Eye (tissue), 1 donor: ENCODE measurements around the gene CFAP70.
A peak's percentile ranks its signal among the peaks of the same experiment; 100 is the strongest.
"Not testable (repeated sequence)": the region's sequence is repeated elsewhere in the genome, so short reads cannot be mapped to it uniquely, and the experiment has no call there.

Source experiments
- DNase-seq: peaks from one replicate; pipeline ENCODE4 v3.0.0-alpha.2; 2015

CFAP70 gene

DNA sequence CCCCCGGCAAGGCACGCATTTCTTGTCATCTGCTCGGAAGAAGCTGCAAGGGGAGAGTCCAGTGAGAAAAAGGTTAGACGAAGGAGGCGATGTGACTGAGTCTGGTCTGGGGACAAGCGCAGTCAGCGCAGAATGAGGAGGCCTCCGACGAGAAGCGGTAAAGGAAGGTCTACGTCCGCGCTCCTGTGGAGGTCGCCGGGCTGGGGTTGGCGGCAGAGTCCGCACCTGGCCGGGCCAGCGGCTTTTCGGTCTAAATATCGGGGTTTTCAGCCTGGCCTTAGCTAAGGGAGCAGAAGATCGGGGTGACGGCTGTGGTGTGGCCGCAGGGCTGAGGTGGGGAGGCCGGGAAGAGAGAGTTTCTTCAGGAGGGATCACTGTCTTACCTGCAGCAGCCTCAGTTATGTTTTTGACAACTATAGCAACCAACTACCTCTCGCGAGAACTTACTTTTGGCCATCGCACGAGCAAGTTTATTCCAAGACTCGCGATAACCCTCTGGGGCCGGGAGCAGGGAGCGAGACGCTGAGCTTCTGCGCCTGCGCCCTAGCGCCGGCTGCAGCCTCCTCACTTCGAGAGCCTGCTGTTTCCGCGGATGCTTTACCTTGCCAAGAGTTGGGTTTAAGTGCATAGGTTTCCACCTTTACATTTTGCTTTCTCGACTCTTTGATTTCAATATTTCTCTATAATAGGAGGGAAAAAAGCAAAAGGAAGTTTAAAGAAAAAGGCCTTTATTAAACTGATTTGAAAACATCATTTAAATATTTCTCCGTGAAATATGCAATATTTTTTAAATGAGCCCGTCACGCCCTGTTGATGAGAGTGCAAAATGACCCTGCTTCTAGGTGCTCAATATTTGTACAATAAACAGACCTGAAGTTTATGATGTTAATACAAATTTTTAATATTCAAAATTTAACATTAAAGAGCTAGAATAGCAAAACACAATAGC is at the start of gene CFAP70:
TSS of gene CFAP70 (minus strand) at position 534 of the 949 bp plus-strand sequence. CDS start 4,068 bp downstream, outside the sequence.
- peak; percentile 98 for DNase-seq

DNA sequence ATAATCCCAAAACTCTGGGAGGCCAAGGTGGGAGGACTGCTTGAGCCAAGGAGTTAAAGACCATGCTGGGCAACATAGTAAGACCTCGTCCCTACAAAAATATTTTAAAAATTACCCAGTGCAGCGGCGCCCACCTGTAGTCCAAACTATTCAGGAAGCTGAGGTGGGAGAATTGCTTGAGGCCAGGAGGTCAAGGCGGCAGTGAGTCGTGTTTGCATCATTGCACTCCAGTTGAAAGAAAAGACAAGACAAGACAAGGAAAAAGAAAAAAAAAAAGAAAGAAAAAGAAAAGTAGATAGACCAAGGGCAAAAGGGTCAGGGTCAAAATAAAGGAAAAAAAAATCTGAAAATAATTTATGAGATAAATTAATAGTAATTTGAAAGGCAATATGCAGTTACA is 49.4 kb upstream of the CFAP70 start:
- DNase-seq: no peak

DNA sequence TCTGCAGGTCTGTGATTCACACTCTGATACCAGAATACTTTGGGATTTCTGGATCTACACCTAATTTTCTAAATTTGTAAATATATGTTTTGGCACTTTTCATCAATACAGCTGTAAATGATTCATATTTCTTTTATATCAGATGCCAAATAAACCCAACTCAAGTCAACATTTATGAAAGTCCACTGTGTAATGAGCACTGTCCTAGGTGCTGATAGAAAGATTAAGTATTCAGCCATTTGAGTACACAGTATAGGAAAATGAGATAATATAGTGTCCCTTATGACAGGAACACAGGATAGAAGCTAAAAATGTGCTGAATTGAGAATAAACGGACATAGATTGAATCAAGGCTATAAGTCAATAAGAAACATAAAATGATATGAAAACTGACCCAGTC is 48.8 kb upstream of the CFAP70 start:
- no peak for DNase-seq

DNA sequence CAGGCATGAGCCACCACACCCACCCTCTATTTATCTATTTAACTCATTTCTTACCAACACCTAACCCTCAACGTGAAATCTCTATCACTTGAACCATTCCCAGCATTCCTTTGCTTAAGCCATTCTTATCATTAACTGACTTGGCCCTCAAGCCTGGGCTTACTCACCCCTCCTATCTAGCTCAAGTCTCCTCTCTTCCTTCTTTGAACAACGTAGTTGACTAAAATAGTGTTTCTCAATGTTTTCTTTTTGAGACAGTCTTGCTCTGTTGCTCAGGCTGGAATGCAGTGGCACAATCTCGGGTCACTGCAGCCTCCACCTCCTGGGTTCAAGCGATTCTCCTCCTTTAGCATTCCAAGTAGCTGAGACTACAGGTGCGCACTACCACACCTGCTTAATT is 48.2 kb upstream of the CFAP70 start:
- no peak for DNase-seq

DNA sequence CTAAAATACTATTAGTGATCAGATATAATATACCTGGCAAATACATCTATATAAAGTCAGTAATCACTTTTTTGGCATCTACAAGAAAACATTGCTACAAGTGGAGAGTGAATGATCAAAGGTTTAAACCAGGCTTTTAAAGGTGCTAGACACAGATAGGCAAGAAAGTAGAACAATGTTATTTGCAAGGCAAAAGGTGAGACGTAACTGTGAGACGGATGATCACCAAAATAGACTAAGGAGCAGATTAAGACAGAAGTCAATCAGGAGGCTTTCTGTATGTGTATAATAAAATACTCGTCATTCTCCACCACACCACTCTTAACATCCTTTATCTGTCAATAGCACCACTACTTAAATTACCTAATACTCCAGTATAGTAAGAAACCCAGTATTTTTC is 46.9 kb upstream of the CFAP70 start:
- DNase-seq: no peak

DNA sequence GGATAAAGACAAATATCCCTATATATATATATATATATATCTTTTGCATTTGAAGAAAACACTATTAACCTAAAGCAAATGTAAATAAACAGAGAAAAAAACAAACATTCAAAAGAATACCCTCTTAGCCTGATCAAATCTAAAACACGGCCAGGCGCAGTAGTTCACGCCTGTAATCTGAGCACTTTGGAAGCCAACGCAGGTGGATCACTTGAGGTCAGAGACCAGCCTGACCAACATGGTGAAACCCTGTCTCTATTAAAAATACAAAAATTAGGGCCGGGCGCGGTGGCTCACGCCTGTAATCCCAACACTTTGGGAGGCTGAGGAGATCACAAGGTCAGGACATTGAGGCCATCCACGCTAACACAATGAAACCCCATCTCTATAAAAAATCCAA is 46.0 kb upstream of the CFAP70 start:
- DNase-seq: no peak

DNA sequence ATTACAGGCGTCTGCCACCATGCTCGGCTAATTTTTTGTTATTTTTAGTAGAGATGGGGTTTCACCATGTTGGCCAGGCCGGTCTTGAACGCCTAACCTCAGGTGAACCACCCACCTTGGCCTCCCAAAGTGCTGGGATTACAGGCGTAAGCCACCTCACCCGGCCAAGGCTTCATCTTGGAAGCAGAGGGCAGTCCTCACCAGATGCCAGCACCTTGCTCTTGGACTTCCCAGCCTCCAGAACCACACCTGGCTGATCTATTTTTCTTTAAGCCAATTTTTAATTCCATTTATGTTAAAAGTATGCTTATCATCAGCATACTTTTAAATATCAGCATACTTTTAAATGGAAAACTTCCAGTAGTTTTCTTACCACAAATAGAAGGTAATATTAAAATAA is 43.0 kb upstream of the CFAP70 start:
- no peak for DNase-seq

DNA sequence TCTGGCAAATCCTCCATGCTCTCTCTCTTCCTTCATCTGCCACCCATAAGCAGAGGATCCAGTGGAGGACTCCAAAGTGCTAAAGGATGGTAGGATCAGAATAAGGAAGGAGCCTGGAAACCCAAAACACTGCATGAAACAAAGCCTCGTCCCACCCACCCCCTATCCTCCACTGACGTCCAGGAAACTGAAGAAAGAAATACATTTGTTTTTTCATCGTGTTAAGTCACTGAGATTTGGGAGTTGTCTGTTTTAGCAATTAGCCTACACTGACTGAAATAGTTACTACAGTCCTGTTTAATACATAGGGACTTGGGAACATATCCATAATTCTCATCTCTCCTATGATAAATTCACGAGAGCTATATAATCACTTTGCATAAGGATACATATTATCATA is 40.4 kb upstream of the CFAP70 start:
- no peak for DNase-seq

DNA sequence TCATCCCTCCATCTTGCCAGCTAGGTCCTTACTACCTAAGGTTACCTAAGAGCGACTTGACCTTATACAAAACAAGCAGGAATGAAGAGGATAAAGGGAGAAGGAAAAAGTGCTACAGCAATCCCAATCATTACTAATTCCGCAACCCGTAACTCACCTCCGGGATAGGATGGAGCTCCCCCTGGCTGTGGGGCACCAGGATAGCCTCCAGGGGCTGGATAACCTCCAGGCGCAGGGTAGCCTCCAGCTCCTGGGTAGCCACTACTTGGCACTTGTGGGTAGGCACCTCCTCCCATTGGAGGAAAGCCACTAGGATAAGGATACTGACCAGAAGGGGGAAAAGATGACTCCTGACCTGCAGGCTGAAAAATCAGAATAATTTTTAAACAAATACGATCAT is 39.4 kb upstream of the CFAP70 start:
- no peak for DNase-seq

DNA sequence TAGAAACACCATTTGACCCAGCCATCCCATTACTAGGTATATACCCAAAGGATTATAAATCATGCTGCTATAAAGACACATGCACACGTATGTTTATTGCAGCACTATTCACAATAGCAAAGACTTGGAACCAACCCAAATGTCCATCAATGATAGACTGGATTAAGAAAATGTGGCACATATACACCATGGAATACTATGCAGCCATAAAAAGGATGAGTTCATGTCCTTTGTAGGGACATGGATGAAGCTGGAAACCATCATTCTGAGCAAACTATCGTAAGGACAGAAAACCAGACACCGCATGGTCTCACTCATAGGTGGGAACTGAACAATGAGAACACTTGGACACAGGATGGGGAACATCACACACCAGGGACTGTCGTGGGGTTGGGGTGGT is 35.7 kb upstream of the CFAP70 start:
- DNase-seq: not testable (repeated sequence)

DNA sequence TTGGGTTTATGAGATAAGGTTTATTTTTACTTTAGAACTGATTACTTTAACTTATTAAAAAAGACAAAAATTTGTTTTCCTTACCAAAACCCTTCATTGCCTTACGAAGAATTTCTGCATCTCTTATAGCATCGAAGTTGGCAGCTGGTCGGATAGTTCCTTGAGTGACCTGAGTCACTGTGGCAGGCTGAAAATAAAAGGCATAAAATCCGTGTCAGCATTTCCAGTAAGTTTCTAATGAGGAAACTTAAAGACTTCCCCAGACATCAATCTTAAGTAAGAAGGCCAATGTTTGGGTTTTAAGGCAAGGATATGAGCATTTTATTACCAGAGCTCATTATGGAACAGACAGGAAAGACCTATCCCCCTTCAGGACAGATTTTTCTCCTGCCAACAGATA is 29.6 kb upstream of the CFAP70 start:
- no peak for DNase-seq

DNA sequence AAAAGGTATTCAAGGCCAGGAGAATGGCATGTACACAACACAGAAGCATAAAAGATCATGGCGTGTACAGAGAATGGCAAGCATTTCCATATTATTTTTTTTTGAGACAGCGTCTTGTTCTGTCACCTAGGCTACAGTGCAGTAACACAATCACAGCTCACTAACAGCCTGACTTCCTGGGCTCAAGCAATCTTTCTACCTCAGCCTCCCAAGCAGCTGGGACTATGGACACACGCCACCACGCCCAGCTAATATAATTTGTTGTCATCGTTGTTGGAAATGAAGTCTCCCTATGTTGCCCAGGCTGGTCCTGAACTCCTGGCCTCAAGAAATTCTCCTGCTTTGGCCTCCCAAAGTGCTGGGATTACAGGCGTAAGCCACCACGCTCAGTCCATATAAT is 27.9 kb upstream of the CFAP70 start:
- no peak for DNase-seq

DNA sequence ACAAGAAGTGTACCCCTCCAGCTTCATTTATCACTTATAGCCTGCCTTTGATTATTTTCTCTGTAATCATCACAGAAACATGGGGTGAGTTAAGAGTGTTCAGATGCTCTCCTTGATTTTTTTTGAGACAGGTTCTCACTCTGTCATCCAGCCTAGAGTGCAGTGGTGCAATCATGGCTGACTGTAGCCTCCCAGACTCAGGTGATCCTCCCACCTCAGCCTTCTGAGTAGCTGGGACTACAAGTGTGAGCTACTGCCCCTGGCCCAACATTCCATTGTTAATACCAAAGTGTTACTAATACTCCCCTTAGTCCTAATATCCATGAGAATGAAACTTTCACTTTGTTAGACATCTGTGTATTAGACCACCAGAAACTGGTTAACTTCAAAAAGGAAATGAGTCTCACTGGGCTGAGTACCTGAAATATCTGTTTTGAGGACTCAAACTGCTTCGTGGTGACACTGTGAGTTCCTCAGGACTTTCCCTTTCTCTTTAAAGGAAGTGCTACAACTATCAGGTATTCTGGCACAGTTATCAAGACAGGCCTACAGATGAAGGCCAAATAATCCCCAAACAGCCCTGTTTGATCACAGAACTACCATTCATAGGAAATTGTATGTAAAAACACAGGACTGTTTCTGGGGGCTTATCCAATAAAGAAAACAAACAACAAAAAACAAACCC is 20.5 kb upstream of the CFAP70 start:
- no peak for DNase-seq

DNA sequence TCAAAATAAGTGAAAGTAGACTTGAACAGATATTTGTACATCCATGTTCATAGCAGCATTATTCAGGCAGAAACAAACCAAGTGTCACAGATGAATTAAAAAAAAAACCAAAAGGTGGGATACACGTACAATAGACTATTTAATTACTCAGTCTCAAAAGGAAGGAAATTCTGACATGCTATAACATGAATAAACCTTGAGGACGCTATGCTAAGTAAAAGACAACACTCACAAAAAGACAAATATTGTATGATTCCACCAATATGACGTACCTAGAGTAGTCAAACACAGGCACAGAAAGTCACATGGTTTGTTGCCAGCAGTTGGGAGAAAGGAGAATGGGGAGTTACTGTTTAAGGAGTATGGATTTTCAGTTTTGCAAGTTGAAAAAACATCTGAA is 18.0 kb upstream of the CFAP70 start:
- DNase-seq: no peak

DNA sequence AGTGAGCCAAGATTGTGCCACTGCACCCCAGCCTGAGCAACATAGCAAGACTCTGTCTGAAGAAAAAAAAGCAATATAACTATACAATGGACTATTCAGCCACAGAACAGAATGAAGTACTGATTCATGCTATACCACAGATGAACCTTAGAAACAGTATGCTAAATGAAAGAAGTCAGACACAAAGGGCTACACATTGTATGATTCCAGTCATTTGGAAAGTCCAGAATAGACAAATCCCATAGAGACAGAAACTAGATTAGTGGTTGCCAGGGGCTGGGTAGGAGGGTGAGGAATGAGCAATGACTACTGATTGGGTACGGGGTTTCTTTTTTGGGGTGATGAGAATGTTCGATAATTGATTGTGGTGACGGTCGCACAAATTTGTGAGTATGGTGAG is 9.6 kb upstream of the CFAP70 start:
- DNase-seq: no peak

DNA sequence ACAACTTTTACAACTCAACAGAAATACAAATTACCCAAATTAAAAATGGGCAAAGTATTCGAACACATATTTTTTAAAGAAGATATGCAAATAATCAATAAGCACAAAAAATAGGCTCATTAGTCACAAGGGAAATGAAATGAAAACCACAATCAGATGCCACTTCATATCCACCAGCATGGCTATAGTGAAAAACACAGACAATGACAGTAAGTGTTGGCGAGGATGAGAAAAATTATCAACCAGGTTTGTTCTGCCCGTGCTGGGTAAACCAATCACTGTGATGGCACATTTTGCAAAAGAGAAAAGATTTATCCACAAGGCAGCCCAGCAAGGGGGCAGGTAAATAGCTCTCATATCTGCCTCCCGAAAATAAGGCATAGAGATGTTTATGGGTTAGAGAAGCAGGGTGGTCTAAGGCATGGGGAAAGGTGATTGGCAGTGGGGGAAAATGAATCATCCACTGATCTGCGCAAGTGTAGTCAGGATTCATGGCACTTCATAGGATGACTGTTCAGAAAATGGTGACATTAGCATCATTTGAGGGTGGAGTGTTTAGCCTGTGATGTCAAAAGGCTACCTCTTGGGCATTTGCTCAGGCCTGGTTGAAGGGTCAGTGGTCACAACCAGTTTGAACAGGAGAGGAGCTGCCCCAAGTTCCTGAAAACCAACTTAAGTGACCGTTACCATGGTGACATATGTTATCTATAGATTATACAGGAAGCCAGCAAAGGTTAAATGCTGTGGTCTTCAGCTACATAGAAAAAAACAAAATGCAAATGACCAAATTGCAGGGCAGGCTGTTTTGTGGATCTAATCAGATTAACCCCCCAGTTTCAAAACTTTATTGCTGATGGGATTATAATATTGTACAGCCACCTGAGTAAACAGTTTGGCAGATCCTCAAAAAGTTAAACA is 8.0 kb upstream of the CFAP70 start:
- DNase-seq: no peak

DNA sequence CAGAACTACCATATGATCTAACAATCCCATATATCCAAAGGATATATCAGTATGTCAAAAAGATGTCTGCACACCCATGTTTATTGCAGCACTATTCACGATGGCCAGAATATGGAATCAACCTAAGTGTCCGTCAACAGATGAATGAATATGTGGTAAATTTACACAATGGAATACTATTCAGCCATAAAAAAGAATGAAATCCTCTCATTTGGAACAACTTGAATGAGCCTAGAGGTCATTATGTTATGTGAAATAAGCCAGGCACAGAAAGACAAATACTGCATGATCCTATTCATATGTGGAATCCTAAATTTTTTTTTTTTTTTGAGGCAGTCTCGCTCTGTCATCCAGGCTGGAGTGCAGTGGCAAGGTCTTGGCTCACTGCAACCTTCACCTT is 6.3 kb upstream of the CFAP70 start:
- DNase-seq: no peak

DNA sequence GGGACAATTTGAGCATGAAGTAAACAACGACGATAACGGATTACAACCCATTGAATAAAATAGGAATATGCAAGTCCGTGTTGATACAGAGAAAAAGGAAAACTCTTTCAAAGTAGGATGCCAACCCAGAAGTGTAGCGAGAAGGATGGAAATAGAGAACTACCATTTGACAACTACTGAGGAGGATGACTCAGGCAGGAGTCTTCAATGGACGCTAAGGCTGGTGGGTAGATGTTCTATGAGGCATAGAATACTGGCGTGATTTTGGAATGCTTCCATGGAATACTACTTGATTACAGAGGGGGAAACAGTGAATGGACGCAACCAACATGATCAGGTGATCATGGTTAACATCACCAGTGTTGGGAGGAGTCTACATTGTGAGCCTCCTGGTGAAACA is 828 bp upstream of the CFAP70 start:
- DNase-seq: no peak

DNA sequence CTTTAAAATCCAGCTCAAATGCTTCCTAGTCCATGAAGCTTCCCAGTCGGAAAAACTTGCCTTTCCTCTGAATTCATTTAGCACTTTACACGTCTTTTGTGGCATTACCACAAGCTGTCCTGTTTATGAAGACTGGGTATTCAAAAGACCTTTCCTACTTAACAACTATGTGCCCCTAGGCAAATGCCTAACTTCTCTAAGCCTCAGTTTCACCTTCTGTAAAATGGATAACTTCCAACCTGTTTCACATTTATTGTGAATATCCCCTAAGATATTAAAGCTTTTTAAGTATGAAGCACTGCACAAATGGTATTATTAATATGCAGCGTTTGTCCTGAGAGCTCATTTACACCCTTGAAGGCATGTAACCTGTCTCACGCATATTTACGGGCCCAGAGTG is 843 bp downstream of the CFAP70 start:
- no peak for DNase-seq

DNA sequence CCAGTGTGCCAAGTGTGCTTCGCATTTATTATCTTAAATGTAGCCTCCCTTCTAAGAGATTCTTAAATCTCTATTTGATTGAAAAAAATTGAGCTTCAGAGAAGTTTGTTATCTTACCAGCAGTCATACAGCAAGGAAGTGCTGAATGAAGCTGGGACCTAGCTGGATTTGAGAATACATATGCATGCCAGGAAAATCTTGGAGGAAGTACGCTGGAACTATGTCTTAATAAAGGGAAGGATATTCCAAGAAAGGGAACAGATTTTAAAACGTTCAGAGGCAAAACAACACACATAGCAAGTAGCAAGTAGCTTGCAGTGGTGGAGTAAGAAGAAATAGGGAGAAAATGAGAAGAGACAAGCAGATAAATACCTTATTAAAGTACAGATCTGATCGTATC is 1.5 kb downstream of the CFAP70 start:
- no peak for DNase-seq

DNA sequence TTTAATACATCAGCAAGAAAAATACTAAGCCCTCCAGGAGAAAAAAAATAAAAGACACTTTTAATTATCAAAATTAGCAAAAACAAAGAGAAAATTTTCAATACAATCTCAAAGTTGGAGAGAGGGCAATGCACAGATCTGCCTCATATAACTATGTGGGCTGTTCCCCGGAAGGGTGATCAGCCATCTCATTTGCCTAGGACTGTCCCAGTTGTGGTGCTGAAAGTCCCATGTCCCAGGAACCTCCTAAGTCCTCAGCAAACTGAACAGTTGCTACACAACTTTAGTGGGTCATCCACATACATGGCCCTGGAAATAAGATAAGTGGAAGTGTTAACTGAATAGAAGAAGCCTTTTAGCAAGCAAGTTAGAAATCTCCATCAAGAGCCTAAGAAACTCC is 14.4 kb downstream of the CFAP70 start:
- DNase-seq: no peak

DNA sequence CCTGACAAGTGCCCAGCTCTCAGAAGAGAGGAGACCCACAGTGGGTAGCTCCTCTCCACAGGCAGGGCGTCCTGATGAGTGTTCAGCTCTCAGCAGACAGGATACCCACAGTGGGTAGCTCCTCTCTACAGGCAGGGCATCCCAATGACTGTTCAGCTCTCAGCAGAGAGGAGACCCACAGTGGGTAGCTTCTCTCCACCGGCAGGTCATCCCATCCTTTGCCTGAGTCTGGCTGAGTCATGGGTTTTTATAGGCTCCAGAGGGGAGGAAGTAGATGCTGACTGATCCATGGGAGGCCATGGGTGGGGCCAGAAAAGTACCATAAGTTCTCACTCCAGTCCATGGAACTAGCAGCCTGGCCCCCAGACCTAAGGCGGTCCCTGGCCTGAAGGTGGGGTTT is 18.5 kb downstream of the CFAP70 start:
- DNase-seq: no peak

DNA sequence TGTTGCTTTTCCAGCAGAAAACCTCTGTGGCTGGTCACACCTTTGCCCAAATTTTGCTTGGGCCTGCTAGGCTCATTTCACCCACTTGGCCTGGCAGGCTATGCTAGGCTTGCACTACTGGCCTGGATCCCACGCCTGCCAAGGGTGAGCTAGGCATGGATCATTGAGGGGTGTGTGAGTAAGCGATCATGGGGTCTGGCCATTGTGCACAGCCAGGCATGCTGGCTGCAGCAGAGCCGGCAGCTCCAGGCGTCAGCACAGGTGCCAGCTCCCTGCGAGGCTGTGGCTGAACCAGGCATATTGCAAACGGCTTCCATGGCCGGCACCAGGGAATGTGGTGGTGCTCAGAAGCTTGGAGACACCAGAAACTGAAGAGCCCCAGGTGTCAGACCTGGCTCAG is 19.2 kb downstream of the CFAP70 start:
- DNase-seq: no peak
